ENCODE results near the gene EMP1.
A peak's percentile ranks its signal among the peaks of the same experiment; 100 is the strongest.

Gene EMP1

GRCh38 chr12:13196130-13196921, at the start of gene EMP1:
EMP1 (plus strand) TSS chr12:13196726; CDS start chr12:13211511, 14,785 bp downstream.
- Histone ChIP-seq H3K4me3 (replicated peaks; ENCODE audit: low read depth, low read length) (peak within 1 kb of the TSS; percentile 6; the same call in 1 of the 2 replicates), H3K36me3 (ENCODE audit: control insufficient read depth, insufficient read depth, low read length) (no peaks in the 10 kb centered on the region), H3K27me3 (replicated peaks; ENCODE audit: control insufficient read depth, insufficient read depth, low read length) (no peaks in the 10 kb centered on the region; the same call in 1 of the 2 replicates)
- TF ChIP-seq CTCF (IDR thresholded peaks at IDR 0.05; ENCODE audit: insufficient read depth, low read length, poor library complexity, severe bottlenecking): no peak
- DNase-seq (ENCODE audit: extremely low read depth, insufficient read length): peak; percentile 23

- no peak for TF ChIP-seq CTCF (IDR thresholded peaks at IDR 0.05; ENCODE audit: insufficient read depth, low read length, poor library complexity, severe bottlenecking)
- DNase-seq (ENCODE audit: extremely low read depth, insufficient read length): no peak
Measured at GRCh38 chr12:13147688-13148484, 48.6 kb upstream of the EMP1 start.

GRCh38 chr12:13148485-13148847, 48.1 kb upstream of the EMP1 start:
- Histone ChIP-seq H3K4me3 (replicated peaks; ENCODE audit: low read depth, low read length) (no peak overlapping the region), H3K27me3 (replicated peaks; ENCODE audit: control insufficient read depth, insufficient read depth, low read length) (peaks cover 4% of the 10 kb centered on the region; the same call in 1 of the 2 replicates), H3K36me3 (ENCODE audit: control insufficient read depth, insufficient read depth, low read length) (no peaks in the 10 kb centered on the region)
- TF ChIP-seq CTCF (IDR thresholded peaks at IDR 0.05; ENCODE audit: insufficient read depth, low read length, poor library complexity, severe bottlenecking): no peak
- no peak for DNase-seq (ENCODE audit: extremely low read depth, insufficient read length)

More at GRCh38 chr12:13147688-13148484, 48.6 kb upstream of the EMP1 start:
- Histone ChIP-seq H3K27me3 (replicated peaks; ENCODE audit: control insufficient read depth, insufficient read depth, low read length) (peaks cover 1% of the 10 kb centered on the region; the same call in 1 of the 2 replicates), H3K4me3 (replicated peaks; ENCODE audit: low read depth, low read length) (no peak overlapping the region), H3K36me3 (ENCODE audit: control insufficient read depth, insufficient read depth, low read length) (no peaks in the 10 kb centered on the region)

GRCh38 chr12:13149411-13149810, 47.1 kb upstream of the EMP1 start:
- Histone ChIP-seq H3K27me3 (replicated peaks; ENCODE audit: control insufficient read depth, insufficient read depth, low read length) (peaks cover 3% of the 10 kb centered on the region; the same call in 1 of the 2 replicates), H3K4me3 (replicated peaks; ENCODE audit: low read depth, low read length) (no peak overlapping the region), H3K36me3 (ENCODE audit: control insufficient read depth, insufficient read depth, low read length) (no peaks in the 10 kb centered on the region)
- TF ChIP-seq CTCF (IDR thresholded peaks at IDR 0.05; ENCODE audit: insufficient read depth, low read length, poor library complexity, severe bottlenecking): no peak
- DNase-seq (ENCODE audit: extremely low read depth, insufficient read length): no peak

GRCh38 chr12:13152281-13152680, 44.2 kb upstream of the EMP1 start:
- no peak for TF ChIP-seq CTCF (IDR thresholded peaks at IDR 0.05; ENCODE audit: insufficient read depth, low read length, poor library complexity, severe bottlenecking)
- Histone ChIP-seq H3K4me3 (replicated peaks; ENCODE audit: low read depth, low read length) (no peak overlapping the region), H3K27me3 (replicated peaks; ENCODE audit: control insufficient read depth, insufficient read depth, low read length) (peaks cover 3% of the 10 kb centered on the region; the same call in 1 of the 2 replicates), H3K36me3 (ENCODE audit: control insufficient read depth, insufficient read depth, low read length) (no peaks in the 10 kb centered on the region)
- DNase-seq (ENCODE audit: extremely low read depth, insufficient read length): no peak
